GM23338 (cell line): ENCODE measurements around the gene BCOR. TPM values are rescaled to one million over a fixed set of nuclear protein-coding genes. Genes with fewer than 3 reads are reported as not detected.

Source experiments
- ATAC-seq: fragments of 200-7000 bp; cut with Tn5 transposase; 3 replicates; pipeline ENCODE4 v1.9.1; 2020
- DNase-seq: peaks from one replicate; pipeline ENCODE4 v3.0.0-alpha.2; 2015; ENCODE audit warnings: low spot score
- H2AFZ ChIP-seq: fragments of 200-600 bp; sonication (generic); 2 replicates; pipeline ENCODE4 v1.8.0; 2016; ENCODE audit warnings: antibody characterized with exemption, mild to moderate bottlenecking, moderate library complexity
- H3F3A ChIP-seq: fragments of 200-600 bp; sonication (generic); replicated peaks from 2 replicates; pipeline ENCODE4 v1.8.0; 2017; ENCODE audit warnings: antibody characterized with exemption, mixed run types, low read depth
- H3K27ac ChIP-seq: fragments of 200-600 bp; sonication (generic); 2 replicates; pipeline ENCODE4 v1.6.1; 2016; ENCODE audit warnings: low read depth
- H3K27me3 ChIP-seq: fragments of 200-600 bp; sonication (generic); 2 replicates; pipeline ENCODE4 v1.8.0; 2016; ENCODE audit warnings: mild to moderate bottlenecking, mixed run types, moderate library complexity; ENCODE audit not compliant: insufficient read depth
- H3K36me3 ChIP-seq: fragments of 200-600 bp; sonication (generic); 2 replicates; pipeline ENCODE4 v1.8.0; 2016; ENCODE audit warnings: mild to moderate bottlenecking; ENCODE audit not compliant: insufficient read depth
- H3K4me1 ChIP-seq: fragments of 200-600 bp; sonication (generic); 2 replicates; pipeline ENCODE4 v1.8.0; 2016; ENCODE audit warnings: mild to moderate bottlenecking, moderate library complexity; ENCODE audit not compliant: insufficient read depth
- H3K4me2 ChIP-seq: fragments of 200-600 bp; sonication (generic); 2 replicates; pipeline ENCODE4 v1.7.1; 2017; ENCODE audit warnings: mixed run types
- H3K4me3 ChIP-seq: fragments of 200-600 bp; sonication (generic); 2 replicates; pipeline ENCODE4 v1.6.1; 2016; ENCODE audit warnings: mixed run types
- H3K79me2 ChIP-seq: fragments of 200-600 bp; sonication (generic); replicated peaks from 2 replicates; pipeline ENCODE4 v1.8.0; 2017; ENCODE audit warnings: mild to moderate bottlenecking; ENCODE audit not compliant: insufficient read depth
- H3K9me2 ChIP-seq: fragments of 200-600 bp; sonication (generic); 2 replicates; pipeline ENCODE4 v1.8.0; 2017; ENCODE audit not compliant: insufficient read depth
- H4K20me1 ChIP-seq: fragments of 200-600 bp; sonication (generic); replicated peaks from 2 replicates; pipeline ENCODE4 v1.8.0; 2017; ENCODE audit warnings: mild to moderate bottlenecking; ENCODE audit not compliant: insufficient read depth
- H3K27ac Mint-ChIP-seq: 2 replicates; pipeline ENCODE4 v1.8.0; 2020; ENCODE audit warnings: inconsistent platforms, mild to moderate bottlenecking, moderate library complexity, mixed read lengths
- H3K27me3 Mint-ChIP-seq: 3 replicates; pipeline ENCODE4 v1.8.0; 2022; ENCODE audit warnings: low read depth, mild to moderate bottlenecking, moderate library complexity, mixed read lengths, inconsistent platforms; ENCODE audit not compliant: insufficient read depth, poor library complexity
- H3K36me3 Mint-ChIP-seq: 3 replicates; pipeline ENCODE4 v1.8.0; 2021; ENCODE audit warnings: low read depth, mild to moderate bottlenecking, inconsistent platforms, moderate library complexity, mixed read lengths
- H3K4me1 Mint-ChIP-seq: 3 replicates; pipeline ENCODE4 v1.8.0; 2020; ENCODE audit warnings: mild to moderate bottlenecking, inconsistent platforms, mixed read lengths
- H3K4me3 Mint-ChIP-seq: 3 replicates; pipeline ENCODE4 v1.8.0; 2021; ENCODE audit warnings: moderate library complexity, mild to moderate bottlenecking, inconsistent platforms, mixed read lengths
- H3K9me3 Mint-ChIP-seq: 3 replicates; pipeline ENCODE4 v1.8.0; 2020; ENCODE audit warnings: moderate library complexity, mild to moderate bottlenecking, inconsistent platforms, mixed read lengths
- CREB1 ChIP-seq: fragments of 250-450 bp; sonication (Bioruptor Pico); IDR thresholded peaks from 2 replicates; pipeline ENCODE4 v1.5.0; 2020; ENCODE audit warnings: low read depth, mild to moderate bottlenecking, moderate library complexity
- EZH2 ChIP-seq: fragments of 200-600 bp; sonication (generic); IDR thresholded peaks from one replicate; pipeline ENCODE4 v1.8.0; 2017; ENCODE audit warnings: antibody characterized with exemption, mild to moderate bottlenecking, low read depth; ENCODE audit not compliant: unreplicated experiment
- JUNB ChIP-seq: IDR thresholded peaks from one replicate; pipeline ENCODE4 v1.6.1; 2016; ENCODE audit warnings: antibody characterized with exemption; ENCODE audit not compliant: unreplicated experiment
- NANOG ChIP-seq: IDR thresholded peaks from 2 replicates; pipeline ENCODE4 v1.6.1; 2016; ENCODE audit warnings: antibody characterized with exemption, borderline replicate concordance
- POLR2AphosphoS5 ChIP-seq: IDR thresholded peaks from 2 replicates; pipeline ENCODE4 v1.6.1; 2016; ENCODE audit warnings: antibody characterized with exemption, low read depth
- STAT1 ChIP-seq: IDR thresholded peaks from one replicate; pipeline ENCODE4 v1.6.1; 2016; ENCODE audit warnings: antibody characterized with exemption; ENCODE audit not compliant: unreplicated experiment
- ZNF114 ChIP-seq: fragments of 250-450 bp; sonication (Bioruptor Pico); IDR thresholded peaks from 2 replicates; pipeline ENCODE4 v1.5.0; 2020; ENCODE audit warnings: mild to moderate bottlenecking, moderate library complexity
- polyA plus RNA-seq: library from polyadenylated mRNA; unstranded; fragments of >200 nt; fragmentation: Nextera tagmentation; extraction: Ambion mirVana; gene quantifications from 2 replicates; pipeline ENCODE4 v1.2.1, GENCODE V29; 2016
- total RNA-seq: library from RNA; depleted of rRNA; stranded (reverse); fragments of >200 nt; shearing (Covaris generic); gene quantifications from 2 replicates; pipeline ENCODE4 v1.2.3, GENCODE V29; 2014
- TF ChIP-seq, protein P1 (sequence below): IDR thresholded peaks from one replicate; pipeline ENCODE4 v1.6.1; 2018; ENCODE audit warnings: antibody characterized with exemption; ENCODE audit not compliant: unreplicated experiment
- TF ChIP-seq, protein P2 (sequence below), 2 experiments: fragments of 200-600 bp in 1 of 2; sonication (generic) in 1 of 2; conservative IDR thresholded peaks; 2 replicates each; pipeline versions ENCODE4 v1.5.1 to v1.6.1; 2016 to 2017; ENCODE audit warnings: antibody characterized with exemption in 2 of 2, low read depth in 2 of 2, mild to moderate bottlenecking in 2 of 2, moderate library complexity in 1 of 2

Gene BCOR
- total and polyA plus RNA-seq, 2 experiments from 2014 or later: 25.5 to 60.8 TPM

DNA sequence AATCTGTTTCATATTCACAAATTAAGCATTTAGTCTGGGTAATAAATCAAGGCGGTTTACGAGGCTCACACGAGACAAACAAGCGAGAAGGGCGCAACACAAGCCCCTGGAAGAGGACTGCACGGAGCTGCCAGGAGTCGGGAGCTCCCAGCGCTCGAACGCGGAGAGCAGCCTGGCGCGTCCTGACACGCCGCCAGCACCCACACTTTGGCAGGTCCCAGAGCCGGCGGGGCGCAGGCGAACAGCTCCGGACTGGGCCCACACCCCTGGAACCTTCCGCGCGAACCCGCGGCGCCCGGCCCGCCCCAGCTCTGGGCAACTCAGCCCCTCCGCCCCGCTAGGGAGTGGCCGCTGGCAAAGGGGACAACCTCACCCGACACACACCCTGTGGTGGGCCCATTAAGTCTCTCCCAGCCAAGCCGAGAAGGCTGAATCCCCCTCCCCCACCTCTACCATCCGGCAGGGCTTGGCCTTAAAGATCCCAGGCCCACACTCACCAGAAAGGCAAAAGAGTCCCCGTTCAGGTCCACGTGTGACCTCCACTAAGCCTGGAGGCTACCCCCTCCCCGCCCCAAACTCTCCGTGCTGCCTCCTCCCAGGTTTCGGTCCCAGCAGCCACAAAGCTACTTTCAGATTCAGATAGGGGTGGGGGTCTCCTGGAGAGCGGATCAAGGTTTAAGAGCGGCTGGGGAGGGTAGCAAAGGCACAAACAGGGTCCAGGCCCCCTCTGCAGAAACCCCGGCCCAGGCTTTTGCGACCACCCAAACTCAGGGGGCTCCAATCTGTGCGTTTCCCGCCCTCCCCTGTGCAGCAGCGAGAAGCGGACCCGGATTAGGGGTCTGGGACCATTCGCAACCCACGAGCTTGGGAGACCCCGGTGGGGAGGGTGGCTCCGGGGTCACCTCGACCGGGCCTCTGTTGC is 47.5 kb upstream of the BCOR start:
- Histone ChIP-seq H3K9me2 (no peaks in the 10 kb centered on the region), H3F3A (no peaks in the 10 kb centered on the region), H2AFZ (no peak overlapping the region), H3K4me3 (peak overlapping the region; percentile 58), H3K27me3 (peaks cover 57% of the 10 kb centered on the region), H4K20me1 (no peaks in the 10 kb centered on the region), H3K27ac (no peak overlapping the region), H3K79me2 (peaks cover 4% of the 10 kb centered on the region; the same call in 1 of the 2 replicates), H3K4me2 (peak overlapping the region; percentile 82), H3K4me1 (peaks cover 31% of the 10 kb centered on the region), H3K36me3 (no peaks in the 10 kb centered on the region)
- no peaks in the 10 kb centered on the region for H3K9me3 Mint-ChIP-seq
- peaks cover 48% of the 10 kb centered on the region for H3K27me3 Mint-ChIP-seq
- TF ChIP-seq NANOG (no peak), EZH2 (no peak), STAT1 (no peak), ZNF114 (CRISPR knock-in tag) (no peak)
- TF ChIP-seq, protein P1, sequence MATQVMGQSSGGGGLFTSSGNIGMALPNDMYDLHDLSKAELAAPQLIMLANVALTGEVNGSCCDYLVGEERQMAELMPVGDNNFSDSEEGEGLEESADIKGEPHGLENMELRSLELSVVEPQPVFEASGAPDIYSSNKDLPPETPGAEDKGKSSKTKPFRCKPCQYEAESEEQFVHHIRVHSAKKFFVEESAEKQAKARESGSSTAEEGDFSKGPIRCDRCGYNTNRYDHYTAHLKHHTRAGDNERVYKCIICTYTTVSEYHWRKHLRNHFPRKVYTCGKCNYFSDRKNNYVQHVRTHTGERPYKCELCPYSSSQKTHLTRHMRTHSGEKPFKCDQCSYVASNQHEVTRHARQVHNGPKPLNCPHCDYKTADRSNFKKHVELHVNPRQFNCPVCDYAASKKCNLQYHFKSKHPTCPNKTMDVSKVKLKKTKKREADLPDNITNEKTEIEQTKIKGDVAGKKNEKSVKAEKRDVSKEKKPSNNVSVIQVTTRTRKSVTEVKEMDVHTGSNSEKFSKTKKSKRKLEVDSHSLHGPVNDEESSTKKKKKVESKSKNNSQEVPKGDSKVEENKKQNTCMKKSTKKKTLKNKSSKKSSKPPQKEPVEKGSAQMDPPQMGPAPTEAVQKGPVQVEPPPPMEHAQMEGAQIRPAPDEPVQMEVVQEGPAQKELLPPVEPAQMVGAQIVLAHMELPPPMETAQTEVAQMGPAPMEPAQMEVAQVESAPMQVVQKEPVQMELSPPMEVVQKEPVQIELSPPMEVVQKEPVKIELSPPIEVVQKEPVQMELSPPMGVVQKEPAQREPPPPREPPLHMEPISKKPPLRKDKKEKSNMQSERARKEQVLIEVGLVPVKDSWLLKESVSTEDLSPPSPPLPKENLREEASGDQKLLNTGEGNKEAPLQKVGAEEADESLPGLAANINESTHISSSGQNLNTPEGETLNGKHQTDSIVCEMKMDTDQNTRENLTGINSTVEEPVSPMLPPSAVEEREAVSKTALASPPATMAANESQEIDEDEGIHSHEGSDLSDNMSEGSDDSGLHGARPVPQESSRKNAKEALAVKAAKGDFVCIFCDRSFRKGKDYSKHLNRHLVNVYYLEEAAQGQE: no peak
- DNase-seq: peak; percentile 66
- H3K27ac Mint-ChIP-seq: no peak overlapping the region
- peak overlapping the region; percentile 78 for H3K4me3 Mint-ChIP-seq
- H3K4me1 Mint-ChIP-seq: peaks cover 61% of the 10 kb centered on the region
- H3K36me3 Mint-ChIP-seq: peaks cover 15% of the 10 kb centered on the region; the same call in 1 of the 3 replicates
- peak; percentile 7 for ATAC-seq

DNA sequence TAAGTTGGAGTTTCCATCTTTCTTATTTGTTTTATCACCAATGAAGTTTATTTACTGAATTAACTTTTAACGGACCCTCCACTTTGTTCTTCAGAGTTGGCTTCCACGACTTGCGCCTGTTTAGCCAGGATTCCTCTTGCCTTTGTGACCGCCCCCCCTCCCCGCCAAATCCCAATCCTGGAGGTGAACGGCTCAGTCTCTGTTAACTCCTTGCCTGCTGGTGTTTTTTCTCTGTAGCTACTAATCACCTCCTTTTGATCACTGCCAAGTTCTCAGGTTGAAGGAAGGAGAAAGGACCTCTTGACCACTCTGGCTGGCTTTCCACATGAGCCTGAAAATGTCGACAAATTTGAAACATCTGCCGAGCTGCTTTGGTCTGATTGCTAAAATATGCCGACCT is 46.8 kb upstream of the BCOR start:
- Histone ChIP-seq H3F3A (no peaks in the 10 kb centered on the region), H3K4me2 (peak overlapping the region; percentile 82), H3K27ac (no peak overlapping the region), H3K27me3 (peaks cover 50% of the 10 kb centered on the region), H3K4me1 (peaks cover 24% of the 10 kb centered on the region), H3K4me3 (peak overlapping the region; percentile 58), H2AFZ (no peak overlapping the region), H3K36me3 (no peaks in the 10 kb centered on the region), H3K9me2 (no peaks in the 10 kb centered on the region), H4K20me1 (no peaks in the 10 kb centered on the region), H3K79me2 (peaks cover 4% of the 10 kb centered on the region; the same call in 1 of the 2 replicates)
- peaks cover 54% of the 10 kb centered on the region for H3K4me1 Mint-ChIP-seq
- no peaks in the 10 kb centered on the region for H3K9me3 Mint-ChIP-seq
- DNase-seq: peak; percentile 50
- TF ChIP-seq JUNB (no peak), NANOG (no peak), POLR2AphosphoS5 (no peak), STAT1 (no peak), CREB1 (CRISPR knock-in tag) (no peak)
- TF ChIP-seq, protein P2, sequence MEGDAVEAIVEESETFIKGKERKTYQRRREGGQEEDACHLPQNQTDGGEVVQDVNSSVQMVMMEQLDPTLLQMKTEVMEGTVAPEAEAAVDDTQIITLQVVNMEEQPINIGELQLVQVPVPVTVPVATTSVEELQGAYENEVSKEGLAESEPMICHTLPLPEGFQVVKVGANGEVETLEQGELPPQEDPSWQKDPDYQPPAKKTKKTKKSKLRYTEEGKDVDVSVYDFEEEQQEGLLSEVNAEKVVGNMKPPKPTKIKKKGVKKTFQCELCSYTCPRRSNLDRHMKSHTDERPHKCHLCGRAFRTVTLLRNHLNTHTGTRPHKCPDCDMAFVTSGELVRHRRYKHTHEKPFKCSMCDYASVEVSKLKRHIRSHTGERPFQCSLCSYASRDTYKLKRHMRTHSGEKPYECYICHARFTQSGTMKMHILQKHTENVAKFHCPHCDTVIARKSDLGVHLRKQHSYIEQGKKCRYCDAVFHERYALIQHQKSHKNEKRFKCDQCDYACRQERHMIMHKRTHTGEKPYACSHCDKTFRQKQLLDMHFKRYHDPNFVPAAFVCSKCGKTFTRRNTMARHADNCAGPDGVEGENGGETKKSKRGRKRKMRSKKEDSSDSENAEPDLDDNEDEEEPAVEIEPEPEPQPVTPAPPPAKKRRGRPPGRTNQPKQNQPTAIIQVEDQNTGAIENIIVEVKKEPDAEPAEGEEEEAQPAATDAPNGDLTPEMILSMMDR (conservative IDR thresholded peaks at IDR 0.05; ENCODE audit: low read depth in 2 of 2): no peak
- TF ChIP-seq, protein P1: no peak
- H3K36me3 Mint-ChIP-seq: peaks cover 15% of the 10 kb centered on the region; the same call in 1 of the 3 replicates
- no peak overlapping the region for H3K27ac Mint-ChIP-seq
- ATAC-seq: no peak
- peaks cover 43% of the 10 kb centered on the region for H3K27me3 Mint-ChIP-seq
- peak overlapping the region; percentile 78 for H3K4me3 Mint-ChIP-seq
